ENCODE data around the gene OR9G1. TPM values are rescaled to one million over a fixed set of nuclear protein-coding genes. Genes with fewer than 3 reads are reported as not detected.

The OR9G1 gene, protein sequence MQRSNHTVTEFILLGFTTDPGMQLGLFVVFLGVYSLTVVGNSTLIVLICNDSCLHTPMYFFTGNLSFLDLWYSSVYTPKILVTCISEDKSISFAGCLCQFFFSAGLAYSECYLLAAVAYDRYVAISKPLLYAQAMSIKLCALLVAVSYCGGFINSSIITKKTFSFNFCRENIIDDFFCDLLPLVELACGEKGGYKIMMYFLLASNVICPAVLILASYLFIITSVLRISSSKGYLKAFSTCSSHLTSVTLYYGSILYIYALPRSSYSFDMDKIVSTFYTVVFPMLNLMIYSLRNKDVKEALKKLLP
- not detected in 5 replicates for total RNA-seq (2022; extraction: Qiagen RNA extraction)

GRCh38 chr11:56698795-56699194 lies at the start of gene OR9G1:
Gene OR9G1 (plus strand): TSS chr11:56699095. CDS start chr11:56700388, 1,293 bp downstream.

GRCh38 chr11:56663386-56663785 lies 35.5 kb upstream of the OR9G1 start, which contains the start of gene OR5AR1:
Gene OR5AR1 (plus strand): TSS chr11:56663686. CDS start chr11:56663686, 0 bp downstream.

GRCh38 chr11:56748597-56748996 lies 49.7 kb downstream of the OR9G1 start, which contains the start of gene OR9G4:
Gene OR9G4 (minus strand): TSS chr11:56748697. CDS start chr11:56743766, 4,931 bp downstream.

Other genes with a start within 250 kb of the OR9G1 start
- gene OR5M3, start 225.7 kb upstream of the OR9G1 start, total RNA-seq (2022; extraction: Qiagen RNA extraction): not detected in 5 replicates
- not detected in 5 replicates for gene OR5M8, start 207.7 kb upstream of the OR9G1 start, total RNA-seq (2022; extraction: Qiagen RNA extraction)
- not detected in 5 replicates for gene OR5M11, start 155.8 kb upstream of the OR9G1 start, total RNA-seq (2022; extraction: Qiagen RNA extraction)
- not detected in 5 replicates for gene OR5M10, start 121.4 kb upstream of the OR9G1 start, total RNA-seq (2022; extraction: Qiagen RNA extraction)
- gene OR5M1, start 84.2 kb upstream of the OR9G1 start, total RNA-seq (2022; extraction: Qiagen RNA extraction): not detected in 5 replicates
- not detected in 5 replicates for gene OR5AP2, start 56.7 kb upstream of the OR9G1 start, total RNA-seq (2022; extraction: Qiagen RNA extraction)
- not detected in 5 replicates for gene OR5AR1, start 35.4 kb upstream of the OR9G1 start, total RNA-seq (2022; extraction: Qiagen RNA extraction)
- gene OR9G4, start 49.6 kb downstream of the OR9G1 start, total RNA-seq (2022; extraction: Qiagen RNA extraction): not detected in 5 replicates

All from A549 treated with AZD2906 at 1 μM for 4 hours (cell line).